Measurements from ENCODE around the gene BATF2.
"Not testable (repeated sequence)": the region's sequence is repeated elsewhere in the genome, so short reads cannot be mapped to it uniquely, and the experiment has no call there.

BATF2 gene

DNA sequence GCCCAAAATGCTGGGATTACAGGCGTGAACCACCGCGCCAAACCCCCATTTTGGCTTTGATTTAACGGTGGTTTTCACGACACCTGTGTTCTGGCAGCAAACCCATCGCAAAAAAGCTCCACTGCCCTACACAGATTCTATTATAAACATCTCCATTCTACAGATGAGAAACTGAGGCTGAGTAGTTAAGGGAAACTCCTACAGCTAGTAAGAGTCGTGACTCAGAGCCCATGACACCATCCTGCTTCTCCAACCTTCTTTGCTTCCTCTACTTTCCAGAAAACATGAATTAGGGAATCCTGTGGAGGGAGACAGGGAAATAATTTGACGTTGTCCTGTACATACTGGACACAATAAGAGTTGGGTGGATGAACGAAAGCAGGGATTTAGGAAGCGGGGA lies 30.0 kb upstream of the BATF2 start:
- Histone ChIP-seq H3K27me3 (ENCODE audit: insufficient read depth, low read length) (no peaks in the 10 kb centered on the region), H2BK120ac (ENCODE audit: insufficient read depth, low read length, poor library complexity) (peak overlapping the region; percentile 39), H3K4ac (ENCODE audit: low read depth, low read length) (no peak overlapping the region), H2BK12ac (ENCODE audit: low read length) (no peak overlapping the region), H4K12ac (ENCODE audit: low read depth, low read length) (no peak overlapping the region), H3K23ac (ENCODE audit: low read length) (no peak overlapping the region), H3K79me1 (ENCODE audit: low read length) (peaks cover 3% of the 10 kb centered on the region), H3K4me1 (ENCODE audit: control insufficient read depth in 1 of 2, insufficient read depth in 2 of 2, low read length in 2 of 2) (peaks cover 0 to 3% of the 10 kb centered on the region in 2 experiments), H4K91ac (ENCODE audit: low read depth, low read length) (peak overlapping the region; percentile 8), H3K27ac (ENCODE audit: low read depth, low read length) (no peak overlapping the region), H2AFZ (ENCODE audit: insufficient read depth, low read length, poor library complexity) (peak overlapping the region; percentile 99), H3K4me2 (ENCODE audit: low read length) (peak overlapping the region; percentile 91), H2BK5ac (ENCODE audit: low read depth, low read length, poor library complexity) (no peak overlapping the region), H2AK5ac (ENCODE audit: low read length) (no peak overlapping the region), H3K4me3 (ENCODE audit: low read depth, low read length) (no peak overlapping the region), H3K14ac (ENCODE audit: low read length) (peak overlapping the region; percentile 3), H4K8ac (ENCODE audit: low read depth, low read length) (peak overlapping the region; percentile 99), H3K79me2 (ENCODE audit: control insufficient read depth, insufficient read depth, low read length, poor library complexity) (no peaks in the 10 kb centered on the region), H3K36me3 (ENCODE audit: control insufficient read depth in 1 of 2, insufficient read depth in 2 of 2, low read length in 2 of 2) (peaks cover 2 to 4% of the 10 kb centered on the region in 2 experiments), H3K18ac (ENCODE audit: low read length) (no peak overlapping the region), H3K9ac (ENCODE audit: low read length) (no peak overlapping the region), H3K9me3 (ENCODE audit: insufficient read depth, low read depth, low read length) (peaks cover 2% of the 10 kb centered on the region)
- WGBS (ENCODE audit: extremely low coverage, insufficient coverage, insufficient read length): no CpG with 5 or more reads among the region's 10 CpGs
- peak in 1 of 2 donors; percentile 22 for DNase-seq

DNA sequence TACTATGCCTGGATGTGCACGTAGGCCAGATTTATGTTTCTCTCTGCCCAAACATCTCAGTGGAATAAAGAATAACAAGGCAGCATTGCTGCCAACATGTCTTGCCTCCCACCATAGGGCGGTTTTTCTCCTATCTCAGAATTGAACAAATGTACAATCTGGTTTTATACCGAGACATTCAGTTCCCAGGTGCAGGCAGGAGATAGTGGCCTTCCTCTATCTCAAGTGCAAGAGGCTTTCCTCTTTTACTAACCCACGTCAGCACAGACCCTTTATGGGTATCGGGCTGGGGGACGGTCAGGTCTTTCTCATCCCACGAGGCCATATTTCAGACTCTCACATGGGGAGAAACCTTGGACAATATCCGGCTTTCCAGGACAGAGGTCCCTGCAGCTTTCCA lies 26.7 kb upstream of the BATF2 start:
- not testable (repeated sequence) for H3K4me1 ChIP-seq (ENCODE audit: control insufficient read depth in 1 of 2, insufficient read depth in 2 of 2, low read length in 2 of 2); H3K4me2 ChIP-seq (ENCODE audit: low read length); H3K4ac ChIP-seq (ENCODE audit: low read depth, low read length); H3K27ac ChIP-seq (ENCODE audit: low read depth, low read length); H2AFZ ChIP-seq (ENCODE audit: insufficient read depth, low read length, poor library complexity); H2BK120ac ChIP-seq (ENCODE audit: insufficient read depth, low read length, poor library complexity); H2BK12ac ChIP-seq (ENCODE audit: low read length); H4K12ac ChIP-seq (ENCODE audit: low read depth, low read length); H3K4me3 ChIP-seq (ENCODE audit: low read depth, low read length); H4K91ac ChIP-seq (ENCODE audit: low read depth, low read length); H3K9me3 ChIP-seq (ENCODE audit: insufficient read depth, low read depth, low read length); H3K27me3 ChIP-seq (ENCODE audit: insufficient read depth, low read length); H2BK5ac ChIP-seq (ENCODE audit: low read depth, low read length, poor library complexity); H2AK5ac ChIP-seq (ENCODE audit: low read length); DNase-seq; H3K9ac ChIP-seq (ENCODE audit: low read length); H3K79me1 ChIP-seq (ENCODE audit: low read length); H3K18ac ChIP-seq (ENCODE audit: low read length); H3K79me2 ChIP-seq (ENCODE audit: control insufficient read depth, insufficient read depth, low read length, poor library complexity); H3K14ac ChIP-seq (ENCODE audit: low read length); H4K8ac ChIP-seq (ENCODE audit: low read depth, low read length); H3K23ac ChIP-seq (ENCODE audit: low read length)
- no CpG with 5 or more reads among the region's 8 CpGs for WGBS (ENCODE audit: extremely low coverage, insufficient coverage, insufficient read length)
- H3K36me3 ChIP-seq (ENCODE audit: control insufficient read depth in 1 of 2, insufficient read depth in 2 of 2, low read length in 2 of 2): peaks cover 13 to 22% of the 10 kb centered on the region in 2 experiments

GRCh38 chr11:65021509-65021908 lies 24.7 kb upstream of the BATF2 start:
- Histone ChIP-seq H3K4me1 (ENCODE audit: control insufficient read depth in 1 of 2, insufficient read depth in 2 of 2, low read length in 2 of 2) (no peaks in the 10 kb centered on the region), H3K79me1 (ENCODE audit: low read length) (no peaks in the 10 kb centered on the region), H2BK120ac (ENCODE audit: insufficient read depth, low read length, poor library complexity) (no peak overlapping the region), H3K4ac (ENCODE audit: low read depth, low read length) (no peak overlapping the region), H4K12ac (ENCODE audit: low read depth, low read length) (no peak overlapping the region), H4K91ac (ENCODE audit: low read depth, low read length) (no peak overlapping the region), H4K8ac (ENCODE audit: low read depth, low read length) (no peak overlapping the region), H3K18ac (ENCODE audit: low read length) (no peak overlapping the region), H3K14ac (ENCODE audit: low read length) (no peak overlapping the region), H3K23ac (ENCODE audit: low read length) (no peak overlapping the region), H3K36me3 (ENCODE audit: control insufficient read depth in 1 of 2, insufficient read depth in 2 of 2, low read length in 2 of 2) (peaks cover 20 to 27% of the 10 kb centered on the region in 2 experiments), H2BK5ac (ENCODE audit: low read depth, low read length, poor library complexity) (no peak overlapping the region), H3K4me3 (ENCODE audit: low read depth, low read length) (no peak overlapping the region), H2AK5ac (ENCODE audit: low read length) (no peak overlapping the region), H3K9me3 (ENCODE audit: insufficient read depth, low read depth, low read length) (peaks cover 2% of the 10 kb centered on the region), H3K27me3 (ENCODE audit: insufficient read depth, low read length) (no peaks in the 10 kb centered on the region), H3K79me2 (ENCODE audit: control insufficient read depth, insufficient read depth, low read length, poor library complexity) (no peaks in the 10 kb centered on the region), H3K4me2 (ENCODE audit: low read length) (no peak overlapping the region), H3K9ac (ENCODE audit: low read length) (no peak overlapping the region), H2BK12ac (ENCODE audit: low read length) (no peak overlapping the region), H2AFZ (ENCODE audit: insufficient read depth, low read length, poor library complexity) (no peak overlapping the region), H3K27ac (ENCODE audit: low read depth, low read length) (no peak overlapping the region)
- WGBS (ENCODE audit: extremely low coverage, insufficient coverage, insufficient read length): no CpG with 5 or more reads among the region's 11 CpGs
- no peak for DNase-seq

DNA sequence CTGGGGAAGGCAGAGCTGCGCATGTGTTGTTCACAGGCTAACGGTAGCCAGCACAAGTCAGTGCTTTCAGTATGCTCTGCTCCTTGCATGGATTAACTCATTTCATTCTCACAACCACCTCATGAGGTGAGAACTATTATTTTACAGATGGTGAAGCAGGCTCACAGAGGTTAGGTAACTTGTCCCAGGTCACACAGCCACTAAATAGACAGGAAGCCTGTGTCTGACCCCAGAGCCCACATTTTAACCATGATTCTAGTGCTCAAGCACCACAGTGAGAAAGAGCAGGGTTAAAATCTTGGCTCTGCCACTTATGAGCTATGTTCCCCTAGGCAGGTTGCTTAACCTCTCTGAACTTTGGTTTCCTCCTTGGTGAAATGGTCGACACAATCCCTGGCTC lies 24.2 kb upstream of the BATF2 start:
- no peak overlapping the region for H3K9ac ChIP-seq (ENCODE audit: low read length)
- H3K4ac ChIP-seq (ENCODE audit: low read depth, low read length): no peak overlapping the region
- no CpG with 5 or more reads among the region's 3 CpGs for WGBS (ENCODE audit: extremely low coverage, insufficient coverage, insufficient read length)
- no peak overlapping the region for H4K8ac ChIP-seq (ENCODE audit: low read depth, low read length)
- no peak for DNase-seq
- no peak overlapping the region for H4K91ac ChIP-seq (ENCODE audit: low read depth, low read length)
- no peak overlapping the region for H3K18ac ChIP-seq (ENCODE audit: low read length)
- no peak overlapping the region for H3K27ac ChIP-seq (ENCODE audit: low read depth, low read length)
- no peaks in the 10 kb centered on the region for H3K4me1 ChIP-seq (ENCODE audit: control insufficient read depth in 1 of 2, insufficient read depth in 2 of 2, low read length in 2 of 2)
- no peaks in the 10 kb centered on the region for H3K79me2 ChIP-seq (ENCODE audit: control insufficient read depth, insufficient read depth, low read length, poor library complexity)
- H3K23ac ChIP-seq (ENCODE audit: low read length): no peak overlapping the region
- H3K4me2 ChIP-seq (ENCODE audit: low read length): no peak overlapping the region
- no peaks in the 10 kb centered on the region for H3K79me1 ChIP-seq (ENCODE audit: low read length)
- H2BK12ac ChIP-seq (ENCODE audit: low read length): no peak overlapping the region
- peaks cover 2% of the 10 kb centered on the region for H3K9me3 ChIP-seq (ENCODE audit: insufficient read depth, low read depth, low read length)
- H2BK120ac ChIP-seq (ENCODE audit: insufficient read depth, low read length, poor library complexity): no peak overlapping the region
- no peak overlapping the region for H3K4me3 ChIP-seq (ENCODE audit: low read depth, low read length)
- no peak overlapping the region for H2AK5ac ChIP-seq (ENCODE audit: low read length)
- H2BK5ac ChIP-seq (ENCODE audit: low read depth, low read length, poor library complexity): no peak overlapping the region
- H4K12ac ChIP-seq (ENCODE audit: low read depth, low read length): no peak overlapping the region
- peaks cover 20 to 28% of the 10 kb centered on the region in 2 experiments for H3K36me3 ChIP-seq (ENCODE audit: control insufficient read depth in 1 of 2, insufficient read depth in 2 of 2, low read length in 2 of 2)
- H2AFZ ChIP-seq (ENCODE audit: insufficient read depth, low read length, poor library complexity): no peak overlapping the region
- no peak overlapping the region for H3K14ac ChIP-seq (ENCODE audit: low read length)
- no peaks in the 10 kb centered on the region for H3K27me3 ChIP-seq (ENCODE audit: insufficient read depth, low read length)

Data from trophoblast cell (in vitro differentiated cells and primary cell).